ENCODE results near the gene WDR82.
"Not testable (repeated sequence)": the region's sequence is repeated elsewhere in the genome, so short reads cannot be mapped to it uniquely, and the experiment has no call there.

The WDR82 gene

GRCh38 chr3:52290596-52291507 lies 12.4 kb upstream of the WDR82 start:
- H3K9ac ChIP-seq (ENCODE audit: low read length): no peak overlapping the region

GRCh38 chr3:52289747-52290595 lies 11.5 kb upstream of the WDR82 start:
- H3K27ac ChIP-seq (ENCODE audit: low read depth, low read length): no peak overlapping the region
- H3K4me3 ChIP-seq (ENCODE audit: low read length): peak overlapping the region; percentile 11
- no peaks in the 10 kb centered on the region for H3K27me3 ChIP-seq (ENCODE audit: control insufficient read depth, insufficient read depth, low read length)
- H3K4me1 ChIP-seq (ENCODE audit: control insufficient read depth, insufficient read depth, low read length): no peaks in the 10 kb centered on the region
- H3K36me3 ChIP-seq (ENCODE audit: control insufficient read depth, insufficient read depth, low read length): peaks cover 6% of the 10 kb centered on the region
- no peak overlapping the region for H3K9ac ChIP-seq (ENCODE audit: low read length)

More at GRCh38 chr3:52290596-52291507, 12.4 kb upstream of the WDR82 start:
- Histone ChIP-seq H3K36me3 (ENCODE audit: control insufficient read depth, insufficient read depth, low read length) (peaks cover 6% of the 10 kb centered on the region), H3K27ac (ENCODE audit: low read depth, low read length) (no peak overlapping the region), H3K4me1 (ENCODE audit: control insufficient read depth, insufficient read depth, low read length) (no peaks in the 10 kb centered on the region), H3K27me3 (ENCODE audit: control insufficient read depth, insufficient read depth, low read length) (no peaks in the 10 kb centered on the region), H3K4me3 (ENCODE audit: low read length) (peak overlapping the region; percentile 11)

GRCh38 chr3:52289338-52289746 lies 10.9 kb upstream of the WDR82 start:
- Histone ChIP-seq H3K27me3 (ENCODE audit: control insufficient read depth, insufficient read depth, low read length) (no peaks in the 10 kb centered on the region), H3K27ac (ENCODE audit: low read depth, low read length) (no peak overlapping the region), H3K4me1 (ENCODE audit: control insufficient read depth, insufficient read depth, low read length) (no peaks in the 10 kb centered on the region), H3K9ac (ENCODE audit: low read length) (no peak overlapping the region), H3K4me3 (ENCODE audit: low read length) (peak overlapping the region; percentile 94), H3K36me3 (ENCODE audit: control insufficient read depth, insufficient read depth, low read length) (peaks cover 6% of the 10 kb centered on the region)

DNA sequence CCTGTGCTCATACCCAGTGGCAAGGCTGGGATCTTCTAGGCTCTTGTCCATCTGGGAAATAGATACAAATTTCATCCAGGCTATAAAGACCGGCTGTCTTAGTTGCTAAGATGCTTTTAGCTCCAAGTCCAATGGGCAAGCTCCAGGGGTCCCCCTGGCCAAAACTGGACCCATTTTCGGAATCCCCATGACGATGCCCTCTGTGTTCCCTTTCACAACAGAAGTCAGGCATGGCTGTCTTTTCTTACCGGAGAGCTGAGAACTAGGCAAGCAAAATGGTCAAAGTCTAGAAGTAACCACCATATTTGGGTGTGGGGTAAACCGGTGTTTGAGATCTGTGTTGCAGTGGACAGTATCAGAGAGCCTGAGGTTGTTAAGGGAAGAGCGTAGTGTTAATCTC lies 10.2 kb upstream of the WDR82 start:
- no peak overlapping the region for H3K9ac ChIP-seq (ENCODE audit: low read length)
- peak overlapping the region; percentile 94 for H3K4me3 ChIP-seq (ENCODE audit: low read length)
- no peak overlapping the region for H3K27ac ChIP-seq (ENCODE audit: low read depth, low read length)
- H3K4me1 ChIP-seq (ENCODE audit: control insufficient read depth, insufficient read depth, low read length): no peaks in the 10 kb centered on the region
- H3K36me3 ChIP-seq (ENCODE audit: control insufficient read depth, insufficient read depth, low read length): peaks cover 6% of the 10 kb centered on the region
- no peaks in the 10 kb centered on the region for H3K27me3 ChIP-seq (ENCODE audit: control insufficient read depth, insufficient read depth, low read length)

DNA sequence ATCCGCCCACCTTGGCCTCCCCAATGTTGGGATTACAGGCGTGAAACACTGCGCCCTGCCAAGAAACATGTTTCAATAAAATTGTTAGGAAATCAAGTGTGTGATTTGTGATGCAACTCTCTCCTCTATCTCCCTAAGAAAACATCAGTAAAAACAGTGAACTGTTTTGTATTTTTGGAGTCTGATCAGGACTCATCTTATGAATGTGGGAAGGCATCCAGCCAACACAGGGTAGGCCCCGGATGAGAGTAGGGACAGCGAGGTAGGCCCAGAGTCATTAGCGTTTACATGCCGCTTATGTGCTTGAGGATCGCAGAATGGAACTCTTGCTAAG lies 8.3 kb upstream of the WDR82 start:
- peak overlapping the region; percentile 94 for H3K4me3 ChIP-seq (ENCODE audit: low read length)
- no peaks in the 10 kb centered on the region for H3K36me3 ChIP-seq (ENCODE audit: control insufficient read depth, insufficient read depth, low read length)
- H3K27me3 ChIP-seq (ENCODE audit: control insufficient read depth, insufficient read depth, low read length): no peaks in the 10 kb centered on the region
- peak overlapping the region; percentile 98 for H3K9ac ChIP-seq (ENCODE audit: low read length)
- no peaks in the 10 kb centered on the region for H3K4me1 ChIP-seq (ENCODE audit: control insufficient read depth, insufficient read depth, low read length)
- H3K27ac ChIP-seq (ENCODE audit: low read depth, low read length): peak overlapping the region; percentile 100

DNA sequence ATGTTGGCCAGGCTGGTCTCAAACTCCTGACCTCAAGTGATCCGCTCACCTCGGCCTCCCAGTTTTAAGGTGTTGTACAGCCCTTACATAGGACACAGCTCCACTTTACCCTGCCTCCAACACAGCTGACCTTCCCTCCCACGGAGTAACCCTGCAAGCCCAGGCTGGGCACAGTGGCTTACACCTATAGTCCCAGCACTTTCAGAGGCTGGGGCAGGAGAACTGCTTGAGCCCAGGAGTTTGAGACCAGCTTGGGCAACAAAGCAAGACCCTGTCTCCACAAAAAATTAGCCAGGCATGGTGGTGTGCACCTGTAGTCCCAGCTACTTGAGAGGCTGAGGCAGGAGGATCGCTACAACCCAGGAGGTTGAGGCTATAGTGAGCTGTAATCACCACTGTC lies 5.6 kb upstream of the WDR82 start:
- H3K4me1 ChIP-seq (ENCODE audit: control insufficient read depth, insufficient read depth, low read length); H3K27me3 ChIP-seq (ENCODE audit: control insufficient read depth, insufficient read depth, low read length); H3K36me3 ChIP-seq (ENCODE audit: control insufficient read depth, insufficient read depth, low read length); H3K9ac ChIP-seq (ENCODE audit: low read length); H3K4me3 ChIP-seq (ENCODE audit: low read length); H3K27ac ChIP-seq (ENCODE audit: low read depth, low read length): not testable (repeated sequence)

- Histone ChIP-seq H3K27ac (ENCODE audit: low read depth, low read length) (no peak overlapping the region), H3K9ac (ENCODE audit: low read length) (no peak overlapping the region), H3K4me1 (ENCODE audit: control insufficient read depth, insufficient read depth, low read length) (peaks cover 6% of the 10 kb centered on the region), H3K27me3 (ENCODE audit: control insufficient read depth, insufficient read depth, low read length) (no peaks in the 10 kb centered on the region), H3K4me3 (ENCODE audit: low read length) (no peak overlapping the region), H3K36me3 (ENCODE audit: control insufficient read depth, insufficient read depth, low read length) (no peaks in the 10 kb centered on the region)
These were observed 4.9 kb upstream of the WDR82 start for GRCh38 chr3:52283306-52283705.

DNA sequence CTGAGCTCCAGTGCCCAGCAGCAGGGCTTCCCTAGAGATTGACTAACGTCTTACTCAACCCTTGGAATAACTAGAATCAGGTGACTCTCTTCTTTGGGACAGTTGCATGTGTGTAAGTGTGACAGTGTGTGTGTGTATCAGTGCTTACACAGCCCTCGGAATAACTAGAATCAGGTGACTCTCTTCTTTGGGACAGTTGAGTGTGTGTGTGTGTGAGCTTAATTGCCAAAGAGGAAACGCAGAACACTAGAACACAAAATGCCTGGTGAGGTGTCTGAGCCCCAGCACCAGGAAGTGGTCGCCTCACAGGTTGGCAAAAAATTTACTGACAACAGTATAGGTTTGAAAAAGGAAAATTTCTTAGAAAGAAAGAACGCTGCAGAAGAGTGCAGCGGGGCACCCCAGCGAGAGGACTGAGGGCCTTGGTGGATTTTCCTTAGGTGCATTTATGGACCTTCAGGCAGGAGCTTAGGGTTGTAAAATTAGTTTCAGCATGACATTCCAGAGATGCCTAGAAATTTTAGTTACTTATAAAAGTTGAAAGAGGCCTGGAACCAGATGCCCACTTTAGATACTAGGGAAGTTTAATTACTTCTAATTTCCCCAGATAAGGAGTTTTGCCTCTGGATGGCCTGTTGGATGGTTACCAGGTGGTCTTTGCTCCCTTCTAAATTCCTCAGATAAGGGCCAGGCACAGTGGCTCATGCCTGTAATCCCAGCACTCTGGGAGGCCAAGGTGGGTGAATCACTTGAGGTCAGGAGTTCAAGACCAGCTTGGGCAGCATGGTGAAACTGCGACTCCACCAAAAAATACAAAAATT lies 3.7 kb upstream of the WDR82 start:
- Histone ChIP-seq H3K36me3 (ENCODE audit: control insufficient read depth, insufficient read depth, low read length) (peaks cover 2% of the 10 kb centered on the region), H3K27me3 (ENCODE audit: control insufficient read depth, insufficient read depth, low read length) (no peaks in the 10 kb centered on the region), H3K9ac (ENCODE audit: low read length) (no peak overlapping the region), H3K4me1 (ENCODE audit: control insufficient read depth, insufficient read depth, low read length) (peaks cover 6% of the 10 kb centered on the region), H3K27ac (ENCODE audit: low read depth, low read length) (no peak overlapping the region), H3K4me3 (ENCODE audit: low read length) (no peak overlapping the region)

GRCh38 chr3:52280050-52280461 lies 1.6 kb upstream of the WDR82 start:
- Histone ChIP-seq H3K4me3 (ENCODE audit: low read length) (no peak overlapping the region), H3K9ac (ENCODE audit: low read length) (no peak overlapping the region), H3K4me1 (ENCODE audit: control insufficient read depth, insufficient read depth, low read length) (peaks cover 21% of the 10 kb centered on the region), H3K36me3 (ENCODE audit: control insufficient read depth, insufficient read depth, low read length) (peaks cover 6% of the 10 kb centered on the region), H3K27me3 (ENCODE audit: control insufficient read depth, insufficient read depth, low read length) (no peaks in the 10 kb centered on the region), H3K27ac (ENCODE audit: low read depth, low read length) (peak overlapping the region; percentile 100)

- peaks cover 21% of the 10 kb centered on the region for H3K4me1 ChIP-seq (ENCODE audit: control insufficient read depth, insufficient read depth, low read length)
- H3K36me3 ChIP-seq (ENCODE audit: control insufficient read depth, insufficient read depth, low read length): peaks cover 6% of the 10 kb centered on the region
- H3K4me3 ChIP-seq (ENCODE audit: low read length): peak overlapping the region; percentile 99
- H3K27me3 ChIP-seq (ENCODE audit: control insufficient read depth, insufficient read depth, low read length): no peaks in the 10 kb centered on the region
- H3K9ac ChIP-seq (ENCODE audit: low read length): no peak overlapping the region
- peak overlapping the region; percentile 100 for H3K27ac ChIP-seq (ENCODE audit: low read depth, low read length)
These were observed 1.1 kb upstream of the WDR82 start for GRCh38 chr3:52279596-52279995.

GRCh38 chr3:52277972-52278509 lies 408 bp downstream of the WDR82 start:
- no peaks in the 10 kb centered on the region for H3K27me3 ChIP-seq (ENCODE audit: control insufficient read depth, insufficient read depth, low read length)
- peak overlapping the region; percentile 100 for H3K27ac ChIP-seq (ENCODE audit: low read depth, low read length)
- peaks cover 6% of the 10 kb centered on the region for H3K36me3 ChIP-seq (ENCODE audit: control insufficient read depth, insufficient read depth, low read length)
- H3K4me1 ChIP-seq (ENCODE audit: control insufficient read depth, insufficient read depth, low read length): peaks cover 21% of the 10 kb centered on the region
- H3K9ac ChIP-seq (ENCODE audit: low read length): peak overlapping the region; percentile 98
- H3K4me3 ChIP-seq (ENCODE audit: low read length): peak overlapping the region; percentile 99
